Thymus (tissue), 11 donors: ENCODE measurements around the gene QTRT2. TPM values are rescaled to one million over a fixed set of nuclear protein-coding genes. Genes with fewer than 3 reads are reported as not detected.

Source experiments
- DNase-seq, 9 donors: peaks; one replicate each; pipeline ENCODE4 v3.0.0-alpha.2; 2013; ENCODE audit warnings: low spot score in 9 of 9, low read depth in 6 of 9, missing footprints in 1 of 9
- H3K27ac ChIP-seq, 2 donors: one replicate each; pipeline ENCODE4 v1.5.1; 2013; ENCODE audit warnings: control low read depth in 1 of 2, low read depth in 1 of 2, low read length in 1 of 2, mild to moderate bottlenecking in 1 of 2, moderate library complexity in 1 of 2
- H3K27me3 ChIP-seq, 2 donors: one replicate each; pipeline ENCODE4 v1.5.1; 2013; ENCODE audit warnings: low read length in 1 of 2; ENCODE audit not compliant: control insufficient read depth in 2 of 2, insufficient read depth in 1 of 2
- H3K36me3 ChIP-seq, 2 donors: one replicate each; pipeline ENCODE4 v1.5.1; 2013; ENCODE audit warnings: low read length in 1 of 2, mild to moderate bottlenecking in 1 of 2, moderate library complexity in 1 of 2; ENCODE audit not compliant: control insufficient read depth in 2 of 2, insufficient read depth in 2 of 2
- H3K4me1 ChIP-seq, 2 donors: one replicate each; pipeline ENCODE4 v1.5.1; 2013; ENCODE audit warnings: low read length in 2 of 2; ENCODE audit not compliant: control insufficient read depth in 2 of 2, insufficient read depth in 2 of 2
- H3K4me3 ChIP-seq, 2 donors: one replicate each; pipeline ENCODE4 v1.5.1; 2013; ENCODE audit warnings: low read length in 2 of 2, control low read depth in 1 of 2, mild to moderate bottlenecking in 1 of 2
- H3K9me3 ChIP-seq, 2 donors: one replicate each; pipeline ENCODE4 v1.5.1; 2013; ENCODE audit warnings: low read length in 1 of 2, mild to moderate bottlenecking in 1 of 2; ENCODE audit not compliant: control insufficient read depth in 2 of 2, insufficient read depth in 1 of 2
- WGBS: extraction: QIAGEN DNeasy Blood & Tissue Kit; methylation state at CpG from one replicate; pipeline ENCODE4 v1.1.7; 2013; 5-methylcytosine and 5-hydroxymethylcytosine counted together
- polyA plus RNA-seq: library from polyadenylated mRNA; stranded (reverse); fragments of 200-250 nt; gene quantifications from one replicate; pipeline ENCODE4 v1.2.3, GENCODE V29; 2013
- total RNA-seq: library from RNA; stranded (reverse); fragments of 120-200 nt; gene quantifications from one replicate; pipeline ENCODE4 v1.2.4, GENCODE V29; 2013
- donor health status: healthy.

QTRT2 gene
- total and polyA plus RNA-seq, 2 donors: 9.0 to 14.3 TPM

DNA sequence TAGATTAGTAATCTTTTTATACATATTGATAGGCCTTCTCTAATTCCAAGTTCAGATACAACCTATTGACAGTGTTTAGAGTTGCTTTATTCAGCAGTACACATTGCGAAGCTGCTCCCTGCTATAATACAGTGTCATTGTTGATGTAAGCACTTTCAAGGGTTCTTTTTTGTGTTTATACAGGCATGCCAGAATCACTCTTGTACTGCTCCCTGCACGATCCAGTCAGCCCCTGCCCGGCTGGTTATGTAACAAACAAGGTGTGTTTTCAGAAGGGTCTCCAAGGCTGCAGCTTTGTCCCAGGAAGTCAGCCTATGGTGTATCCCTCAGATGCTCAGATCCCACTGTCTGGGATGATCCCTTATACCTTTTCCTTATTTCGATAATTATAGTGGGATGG, 11.3 kb downstream of the QTRT2 start:
- WGBS: 98% methylated on average over 4 of the region's 4 CpGs

GRCh38 chr3:114068336-114068735, 11.8 kb downstream of the QTRT2 start:
- H3K4me1 ChIP-seq: no peaks in the 10 kb centered on the region
- no peaks in the 10 kb centered on the region for H3K27me3 ChIP-seq
- WGBS: 98% methylated on average over 4 of the region's 4 CpGs
- peaks cover 11 to 32% of the 10 kb centered on the region in 2 donors for H3K36me3 ChIP-seq
- no peak overlapping the region for H3K27ac ChIP-seq
- H3K9me3 ChIP-seq: no peaks in the 10 kb centered on the region
- H3K4me3 ChIP-seq: no peak overlapping the region
- DNase-seq: no peak

More for the DNA sequence above, 11.3 kb downstream of the QTRT2 start:
- H3K4me1 ChIP-seq: no peaks in the 10 kb centered on the region
- no peak for DNase-seq
- peaks cover 7 to 28% of the 10 kb centered on the region in 2 donors for H3K36me3 ChIP-seq
- H3K27ac ChIP-seq: no peak overlapping the region
- H3K9me3 ChIP-seq: no peaks in the 10 kb centered on the region
- no peaks in the 10 kb centered on the region for H3K27me3 ChIP-seq
- no peak overlapping the region for H3K4me3 ChIP-seq

DNA sequence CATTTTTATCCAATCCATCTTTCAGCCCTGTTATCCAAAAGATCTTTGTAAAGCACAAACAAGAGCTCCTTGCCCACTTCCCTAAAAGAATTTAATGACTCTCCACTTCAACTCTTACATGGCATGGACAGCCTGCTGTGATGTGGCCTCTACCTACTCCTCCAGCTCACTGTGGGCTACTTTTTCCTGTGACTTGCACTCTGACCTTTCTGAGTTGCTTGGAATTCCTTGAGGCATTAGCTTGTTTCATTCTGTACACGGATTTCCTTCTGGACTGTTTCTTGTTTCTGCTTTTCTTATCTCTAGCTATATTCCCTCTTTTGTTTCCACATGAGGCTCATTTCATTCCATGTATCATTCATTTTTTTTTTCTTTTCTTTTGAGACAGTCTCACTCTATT, 15.2 kb downstream of the QTRT2 start:
- no peak for DNase-seq
- Histone ChIP-seq H3K9me3 (no peaks in the 10 kb centered on the region), H3K4me3 (no peak overlapping the region), H3K36me3 (peaks cover 23 to 51% of the 10 kb centered on the region in 2 donors), H3K4me1 (no peaks in the 10 kb centered on the region), H3K27me3 (no peaks in the 10 kb centered on the region), H3K27ac (no peak overlapping the region)
- WGBS: 88% methylated on average over 1 of the region's 1 CpG

DNA sequence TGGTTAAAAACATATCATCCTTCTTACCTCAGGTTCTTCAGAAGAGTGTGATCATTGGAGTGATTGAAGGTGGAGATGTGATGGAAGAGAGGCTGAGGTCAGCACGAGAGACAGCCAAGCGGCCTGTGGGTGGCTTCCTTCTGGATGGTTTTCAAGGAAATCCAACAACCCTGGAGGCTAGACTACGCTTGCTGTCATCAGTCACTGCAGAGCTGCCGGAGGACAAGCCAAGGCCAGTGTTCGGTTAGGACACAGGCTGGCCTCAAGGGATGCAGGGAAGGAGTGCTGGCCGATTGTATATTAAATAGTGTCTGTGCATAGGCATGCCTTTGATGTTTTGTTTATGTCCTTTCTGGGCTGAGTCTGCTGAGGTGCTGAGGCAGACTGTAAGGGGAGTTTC, 20.2 kb downstream of the QTRT2 start:
- H3K36me3 ChIP-seq: peaks cover 23 to 73% of the 10 kb centered on the region in 2 donors
- 96% methylated on average over 6 of the region's 6 CpGs for WGBS
- no peak overlapping the region for H3K4me3 ChIP-seq
- no peaks in the 10 kb centered on the region for H3K27me3 ChIP-seq
- H3K9me3 ChIP-seq: no peaks in the 10 kb centered on the region
- no peaks in the 10 kb centered on the region for H3K4me1 ChIP-seq
- no peak overlapping the region for H3K27ac ChIP-seq
- DNase-seq: no peak

DNA sequence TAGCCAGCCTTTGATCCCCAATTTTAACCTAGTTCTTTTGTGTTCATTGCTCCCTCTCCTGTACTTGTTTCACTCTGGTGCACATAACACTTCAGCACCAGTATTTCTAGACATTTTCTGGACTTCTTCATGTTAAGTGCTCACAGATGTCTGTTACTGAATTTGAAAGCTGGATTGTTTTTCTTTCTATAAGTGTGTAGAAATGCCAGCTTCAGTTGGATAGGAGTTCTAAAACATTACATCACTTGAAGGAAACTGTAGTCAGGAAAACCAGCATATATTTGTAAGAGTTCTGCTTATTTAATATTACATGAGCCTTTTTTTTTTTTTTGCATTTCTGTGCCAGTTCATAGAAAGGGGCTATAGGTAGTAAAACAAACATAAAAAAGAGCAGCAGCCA, 21.6 kb downstream of the QTRT2 start:
- DNase-seq: no peak
- Histone ChIP-seq H3K27me3 (no peaks in the 10 kb centered on the region), H3K36me3 (peaks cover 19 to 67% of the 10 kb centered on the region in 2 donors), H3K27ac (no peak overlapping the region), H3K4me1 (no peaks in the 10 kb centered on the region), H3K4me3 (no peak overlapping the region), H3K9me3 (no peaks in the 10 kb centered on the region)

- no peaks in the 10 kb centered on the region for H3K9me3 ChIP-seq
- no peaks in the 10 kb centered on the region for H3K27me3 ChIP-seq
- WGBS: 96% methylated on average over 5 of the region's 5 CpGs
- H3K4me1 ChIP-seq: no peaks in the 10 kb centered on the region
- H3K4me3 ChIP-seq: no peak overlapping the region
- H3K27ac ChIP-seq: no peak overlapping the region
- H3K36me3 ChIP-seq: peaks cover 11 to 57% of the 10 kb centered on the region in 2 donors
- no peak for DNase-seq
These were observed 23.2 kb downstream of the QTRT2 start for GRCh38 chr3:114079761-114080160.

GRCh38 chr3:114080201-114080600, 23.7 kb downstream of the QTRT2 start:
- Histone ChIP-seq H3K4me3 (no peak overlapping the region), H3K27ac (no peak overlapping the region), H3K27me3 (no peaks in the 10 kb centered on the region), H3K4me1 (no peaks in the 10 kb centered on the region), H3K36me3 (peaks cover 11 to 59% of the 10 kb centered on the region in 2 donors), H3K9me3 (no peaks in the 10 kb centered on the region)
- no peak for DNase-seq

DNA sequence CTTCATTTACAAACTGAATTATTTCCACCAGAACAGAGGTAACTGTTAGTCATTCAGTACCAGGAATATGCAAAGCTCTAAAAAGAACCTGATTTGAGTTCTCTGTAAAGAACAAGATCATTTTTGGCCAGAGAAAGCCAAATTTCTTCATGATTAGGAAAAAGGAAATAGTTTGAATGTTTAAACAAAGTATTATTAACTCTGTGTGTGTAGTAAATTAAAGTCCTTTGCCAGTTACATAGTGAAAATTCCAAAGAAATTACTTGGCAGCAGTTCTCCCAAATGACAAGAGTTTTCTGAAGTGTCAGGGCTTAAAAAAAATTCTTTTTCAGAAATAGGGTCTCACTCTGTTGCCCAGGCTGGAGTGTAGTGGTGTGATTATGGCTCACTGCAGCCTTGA, 24.5 kb downstream of the QTRT2 start:
- Histone ChIP-seq H3K27me3 (no peaks in the 10 kb centered on the region), H3K36me3 (peaks cover 10 to 62% of the 10 kb centered on the region in 2 donors), H3K27ac (no peak overlapping the region), H3K4me1 (no peaks in the 10 kb centered on the region), H3K4me3 (no peak overlapping the region), H3K9me3 (no peaks in the 10 kb centered on the region)
- DNase-seq: no peak

- no peak for DNase-seq
- WGBS: over 99% methylated on average over 2 of the region's 2 CpGs
- Histone ChIP-seq H3K27ac (no peak overlapping the region), H3K4me3 (no peak overlapping the region), H3K9me3 (no peaks in the 10 kb centered on the region), H3K4me1 (no peaks in the 10 kb centered on the region), H3K36me3 (peaks cover 6 to 55% of the 10 kb centered on the region in 2 donors), H3K27me3 (no peaks in the 10 kb centered on the region)
These were observed 26.6 kb downstream of the QTRT2 start for GRCh38 chr3:114083112-114083511.

DNA sequence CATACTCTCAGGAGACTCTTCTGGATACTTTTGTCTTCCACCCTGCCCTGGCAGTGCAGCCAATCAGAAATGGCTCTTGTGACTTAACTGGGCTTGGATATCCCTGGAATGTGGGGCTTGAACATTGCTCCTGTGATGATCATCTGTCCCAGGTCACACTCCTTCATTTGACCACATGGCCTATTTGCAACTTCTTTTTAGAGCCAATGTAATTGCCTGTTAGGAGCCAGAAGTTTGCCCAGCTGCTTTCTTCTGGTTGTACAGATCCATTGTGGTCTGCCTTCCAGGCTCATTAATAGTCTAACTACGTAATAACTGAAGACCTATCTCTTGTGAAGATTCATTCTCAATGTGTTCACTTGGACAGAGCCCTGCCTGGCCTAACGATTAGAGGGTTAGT, 29.8 kb downstream of the QTRT2 start:
- 96% methylated on average over 2 of the region's 2 CpGs for WGBS
- H3K27ac ChIP-seq: no peak overlapping the region
- no peaks in the 10 kb centered on the region for H3K27me3 ChIP-seq
- H3K4me3 ChIP-seq: no peak overlapping the region
- DNase-seq: no peak
- no peaks in the 10 kb centered on the region for H3K9me3 ChIP-seq
- no peaks in the 10 kb centered on the region for H3K4me1 ChIP-seq
- peaks cover 6 to 35% of the 10 kb centered on the region in 2 donors for H3K36me3 ChIP-seq
